ENCODE data around the gene PYGB.

Gene PYGB

GRCh38 chr20:25271486-25272222 lies 23.8 kb downstream of the PYGB start:
- no peak for DNase-seq (ENCODE audit: low spot score)

- DNase-seq (ENCODE audit: low spot score) = no peak
Measured at GRCh38 chr20:25272223-25273000, 24.5 kb downstream of the PYGB start.

GRCh38 chr20:25273046-25273445 lies 25.2 kb downstream of the PYGB start:
- DNase-seq (ENCODE audit: low spot score) = no peak

- DNase-seq (ENCODE audit: low spot score) = peak; percentile 75
Measured at GRCh38 chr20:25273541-25274358, 25.9 kb downstream of the PYGB start.

- DNase-seq (ENCODE audit: low spot score) = no peak
Measured at GRCh38 chr20:25274481-25274880, 26.6 kb downstream of the PYGB start.

- DNase-seq (ENCODE audit: low spot score) = no peak
Measured at GRCh38 chr20:25274891-25275812, 27.3 kb downstream of the PYGB start.

GRCh38 chr20:25275813-25276532 lies 28.1 kb downstream of the PYGB start:
- no peak for DNase-seq (ENCODE audit: low spot score)

- no peak for DNase-seq (ENCODE audit: low spot score)
Measured at GRCh38 chr20:25276533-25277050, 28.7 kb downstream of the PYGB start.

GRCh38 chr20:25277051-25277801 lies 29.3 kb downstream of the PYGB start:
- DNase-seq (ENCODE audit: low spot score) = no peak

GRCh38 chr20:25277941-25278521 lies 30.1 kb downstream of the PYGB start:
- no peak for DNase-seq (ENCODE audit: low spot score)

GRCh38 chr20:25278636-25279361 lies 30.9 kb downstream of the PYGB start:
- DNase-seq (ENCODE audit: low spot score) = no peak

- no peak for DNase-seq (ENCODE audit: low spot score)
Measured at GRCh38 chr20:25279403-25279802, 31.5 kb downstream of the PYGB start.

- no peak for DNase-seq (ENCODE audit: low spot score)
Measured at GRCh38 chr20:25280051-25280573, 32.2 kb downstream of the PYGB start.

- DNase-seq (ENCODE audit: low spot score) = no peak
Measured at GRCh38 chr20:25280574-25281535, 33.0 kb downstream of the PYGB start.

GRCh38 chr20:25281541-25281991 lies 33.7 kb downstream of the PYGB start:
- no peak for DNase-seq (ENCODE audit: low spot score)

- no peak for DNase-seq (ENCODE audit: low spot score)
Measured at GRCh38 chr20:25282034-25282781, 34.3 kb downstream of the PYGB start.

Data from Ammon's horn (tissue), 1 donor.